Activated CD8-positive, alpha-beta memory T cell treated with anti-CD3 and anti-CD28 coated beads, Interleukin-2, amount 50 U/mL, for 1 hour (primary cell): Measurements from ENCODE around the gene PUM1.

Source experiments
- DNase-seq: peaks from one replicate; pipeline ENCODE4 v3.0.0-alpha.2; 2020; ENCODE audit errors: extremely low read depth

The PUM1 gene

GRCh38 chr1:30894508-30894973, 171.0 kb downstream of the PUM1 start:
- DNase-seq, result no peak

- DNase-seq, result no peak
These were observed 171.6 kb downstream of the PUM1 start for GRCh38 chr1:30893776-30894507.

- no peak for DNase-seq
These were observed 172.8 kb downstream of the PUM1 start for GRCh38 chr1:30892671-30893073.

GRCh38 chr1:30891227-30891552, 174.3 kb downstream of the PUM1 start:
- DNase-seq, result no peak

GRCh38 chr1:30890502-30891226, 174.9 kb downstream of the PUM1 start:
- DNase-seq, result no peak

- no peak for DNase-seq
These were observed 176.0 kb downstream of the PUM1 start for GRCh38 chr1:30889511-30889910.

GRCh38 chr1:30888975-30889374, 176.5 kb downstream of the PUM1 start:
- DNase-seq, result no peak

- no peak for DNase-seq
These were observed 177.1 kb downstream of the PUM1 start for GRCh38 chr1:30888391-30888790.

- no peak for DNase-seq
These were observed 177.8 kb downstream of the PUM1 start for GRCh38 chr1:30887485-30888315.

GRCh38 chr1:30886710-30887428, 178.6 kb downstream of the PUM1 start:
- no peak for DNase-seq

GRCh38 chr1:30885570-30886522, 179.7 kb downstream of the PUM1 start:
- no peak for DNase-seq

- no peak for DNase-seq
These were observed 180.8 kb downstream of the PUM1 start for GRCh38 chr1:30884723-30885122.

GRCh38 chr1:30883389-30884172, 181.9 kb downstream of the PUM1 start:
- DNase-seq, result no peak

- DNase-seq, result no peak
These were observed 182.7 kb downstream of the PUM1 start for GRCh38 chr1:30882678-30883388.
